GM19438 (cell line): ENCODE measurements around the gene ANKRD33B.
"Not testable (repeated sequence)": the region's sequence is repeated elsewhere in the genome, so short reads cannot be mapped to it uniquely, and the experiment has no call there.

ENCODE experiments used
- ATAC-seq: cut with Tn5 transposase; IDR thresholded peaks from one replicate; pipeline ENCODE4 v1.9.1; 2021; ENCODE audit warnings: low read depth; ENCODE audit not compliant: unreplicated experiment

ANKRD33B gene

GRCh38 chr5:10536931-10537579 is 26.8 kb upstream of the ANKRD33B start:
- no peak for ATAC-seq

GRCh38 chr5:10537624-10538023 is 26.2 kb upstream of the ANKRD33B start:
- ATAC-seq, result no peak

GRCh38 chr5:10538103-10538788 is 25.6 kb upstream of the ANKRD33B start:
- no peak for ATAC-seq

DNA sequence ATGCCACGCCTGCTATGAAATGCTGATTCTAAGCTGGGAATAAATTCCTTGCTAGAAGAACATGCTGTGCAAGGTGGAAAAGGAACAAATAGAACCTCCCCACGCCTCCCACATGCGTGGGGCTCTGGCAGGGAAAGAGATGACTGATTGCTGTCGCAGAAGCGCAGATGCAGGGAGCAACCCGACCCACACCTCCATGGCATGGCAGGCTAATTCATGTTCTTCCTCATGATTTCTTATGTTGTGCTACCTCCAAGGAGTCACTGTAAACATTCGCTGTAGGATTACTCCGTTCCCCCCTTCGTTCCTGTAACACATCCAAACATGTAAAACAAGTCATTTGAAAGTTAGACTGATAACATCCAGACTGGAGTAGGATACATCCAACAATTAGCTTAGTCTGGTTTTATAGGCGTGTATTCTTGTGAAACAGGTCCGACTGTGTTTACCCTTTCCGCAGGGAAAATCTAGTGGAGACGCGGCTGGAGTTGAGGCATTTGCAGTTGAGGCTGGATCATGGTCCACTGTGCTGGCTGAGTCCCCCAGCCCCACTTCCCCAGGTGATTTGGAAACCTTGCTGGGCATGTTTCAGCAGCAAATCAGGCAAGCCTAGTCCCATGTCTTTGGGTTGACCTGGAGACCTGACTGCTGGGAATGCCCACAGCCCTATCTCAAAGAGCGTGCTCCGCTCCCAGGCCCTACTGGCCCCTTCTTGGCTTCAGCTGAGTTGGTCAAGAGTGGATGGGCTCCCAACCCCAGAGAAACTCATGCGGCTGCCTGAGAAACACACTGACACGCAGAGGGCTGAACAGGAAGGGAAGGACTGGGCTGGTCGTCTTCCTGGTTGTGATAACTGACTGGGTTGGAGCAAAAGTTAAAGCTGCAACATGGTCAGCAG is 24.8 kb upstream of the ANKRD33B start:
- ATAC-seq, result no peak

DNA sequence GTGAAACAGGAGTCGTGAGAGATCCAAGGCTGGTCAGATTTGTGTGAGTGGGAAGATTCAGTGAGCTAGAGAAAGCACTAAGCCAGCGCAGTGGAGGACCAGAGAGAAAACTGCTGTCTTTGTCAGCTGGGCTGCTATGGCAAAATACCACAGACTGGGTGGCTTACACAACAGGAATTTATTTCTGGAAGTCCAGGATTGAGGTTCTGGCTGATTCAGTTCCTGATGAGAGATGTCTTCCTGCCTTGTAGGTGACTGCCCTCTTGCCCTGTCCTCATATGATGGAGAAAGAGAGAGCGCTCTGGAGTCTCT is 24.2 kb upstream of the ANKRD33B start:
- no peak for ATAC-seq

DNA sequence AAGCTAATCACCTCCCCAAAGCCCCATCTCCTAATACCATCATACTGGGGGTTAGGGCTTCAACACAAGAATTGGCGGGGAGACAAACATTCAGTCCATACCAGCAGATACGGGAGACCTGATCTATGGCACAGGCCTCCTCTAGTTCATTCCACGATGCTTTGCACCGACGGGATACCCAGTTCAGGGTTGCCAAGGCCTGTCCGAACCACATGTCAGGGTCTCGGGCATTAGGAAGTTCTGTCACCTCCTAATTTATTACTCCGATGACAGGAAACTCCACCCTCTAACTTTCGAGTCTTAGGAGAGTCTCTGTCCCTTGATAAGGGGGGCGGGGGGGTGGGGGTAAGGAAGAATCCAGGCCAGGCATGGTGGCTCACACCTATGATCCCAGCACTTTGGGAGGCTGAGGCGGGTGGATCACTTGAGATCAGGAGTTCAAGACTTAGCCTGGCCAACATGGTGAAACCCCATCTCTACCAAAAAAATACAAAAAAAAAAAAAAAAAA is 23.8 kb upstream of the ANKRD33B start:
- no peak for ATAC-seq

- ATAC-seq, result no peak
Measured at GRCh38 chr5:10540951-10541646, 22.8 kb upstream of the ANKRD33B start.

- ATAC-seq, result no peak
Measured at GRCh38 chr5:10542055-10542550, 21.8 kb upstream of the ANKRD33B start.

DNA sequence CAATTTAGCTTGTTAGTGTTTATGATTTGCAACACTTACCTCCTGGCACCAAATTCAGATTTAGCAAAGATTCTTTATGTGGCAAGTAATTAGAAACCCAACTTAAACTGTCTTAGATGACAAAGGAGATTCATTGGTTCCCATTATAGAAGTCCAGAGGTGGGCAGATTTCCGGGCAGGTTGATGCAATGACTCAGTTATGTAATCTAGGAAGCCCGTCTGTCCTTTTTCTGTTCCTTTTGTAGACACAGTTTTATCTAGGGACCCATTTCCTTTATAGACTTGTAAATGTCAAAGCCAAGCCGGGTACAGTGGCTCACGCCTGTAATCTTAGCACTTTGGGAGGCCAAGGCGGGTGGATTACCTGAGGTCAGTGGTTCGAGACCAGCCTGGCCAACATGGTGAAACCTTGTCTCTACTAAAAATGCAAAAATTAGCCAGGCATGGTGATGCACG is 20.3 kb upstream of the ANKRD33B start:
- no peak for ATAC-seq

DNA sequence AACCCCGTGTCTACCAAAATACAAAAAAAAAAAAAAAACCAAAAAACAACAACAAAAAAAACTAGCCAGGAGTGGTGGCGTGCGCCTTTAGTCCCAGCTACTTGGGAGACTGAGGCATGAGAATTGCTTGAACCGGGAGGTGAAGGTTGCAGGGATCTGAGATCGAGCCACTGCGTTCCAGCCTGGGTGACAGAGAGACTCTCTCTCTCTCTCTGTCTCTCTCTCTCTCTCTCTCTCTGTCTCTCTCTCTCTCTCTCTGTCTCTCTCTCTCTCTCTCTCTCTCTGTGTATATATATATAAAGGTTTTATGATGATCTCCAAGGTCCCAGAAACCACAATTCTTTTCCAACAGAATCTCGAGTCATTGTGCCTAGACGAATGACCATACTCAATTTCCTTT is 18.8 kb upstream of the ANKRD33B start:
- no peak for ATAC-seq

- no peak for ATAC-seq
Measured at GRCh38 chr5:10546186-10546585, 17.7 kb upstream of the ANKRD33B start.

GRCh38 chr5:10548418-10549122 is 15.3 kb upstream of the ANKRD33B start:
- ATAC-seq, result no peak

GRCh38 chr5:10549123-10549514 is 14.8 kb upstream of the ANKRD33B start:
- not testable (repeated sequence) for ATAC-seq

- no peak for ATAC-seq
Measured at GRCh38 chr5:10550222-10550995, 13.5 kb upstream of the ANKRD33B start.

GRCh38 chr5:10551782-10552138 is 12.1 kb upstream of the ANKRD33B start:
- ATAC-seq, result no peak

- peak; percentile 91 for ATAC-seq
Measured at GRCh38 chr5:10552183-10553143, 11.4 kb upstream of the ANKRD33B start.

DNA sequence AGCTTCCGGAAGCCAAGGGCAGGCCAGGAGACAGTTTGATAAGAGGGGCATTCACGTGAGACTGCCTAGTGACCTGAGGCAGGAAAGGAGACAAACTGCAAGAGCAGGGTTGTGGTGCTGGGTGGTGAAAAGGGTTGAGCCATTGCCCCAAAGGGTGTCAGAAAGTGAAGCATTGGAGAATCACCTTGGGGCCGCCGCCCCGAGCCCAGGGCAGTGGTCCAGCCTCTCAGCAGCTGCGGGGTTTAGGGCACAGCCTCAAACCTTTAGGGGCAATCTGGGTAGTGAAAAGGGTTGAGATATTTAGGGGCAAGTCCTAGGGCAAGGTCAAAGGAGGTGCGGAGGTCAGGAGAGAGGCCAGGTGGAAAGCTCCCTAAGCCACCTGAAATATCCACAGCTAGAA is 10.4 kb upstream of the ANKRD33B start:
- no peak for ATAC-seq

DNA sequence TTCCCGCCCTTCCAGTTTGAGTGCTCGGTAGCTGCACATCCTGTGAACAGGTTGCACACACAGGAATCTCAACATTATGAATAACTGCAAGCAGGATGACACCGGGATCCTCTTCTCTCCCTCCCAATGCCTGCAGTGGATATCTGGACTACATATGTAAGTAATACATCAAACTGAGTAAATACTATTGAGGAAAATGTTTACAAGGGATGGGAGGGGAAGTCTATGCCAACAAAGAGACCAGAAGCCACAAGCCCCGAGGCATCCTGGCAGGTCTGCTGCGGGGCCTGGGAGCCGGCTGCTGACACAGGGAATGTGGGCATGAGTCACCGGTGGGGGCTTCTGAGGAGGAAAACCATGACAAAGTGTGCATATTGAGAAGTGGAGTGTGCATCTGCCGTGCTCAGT is 8.6 kb upstream of the ANKRD33B start:
- ATAC-seq, result no peak
